Stimulated activated CD4-positive, alpha-beta T cell treated with anti-CD3 and anti-CD28 coated beads, Interleukin-15, amount 100 ng/mL, for 48 hours (primary cell): ENCODE measurements around the gene HSPA12A.

Source experiments
- DNase-seq, 2 donors: peaks; one replicate each; pipeline ENCODE4 v3.0.0-alpha.2; 2020; ENCODE audit warnings: low read depth in 2 of 2

The HSPA12A gene

DNA sequence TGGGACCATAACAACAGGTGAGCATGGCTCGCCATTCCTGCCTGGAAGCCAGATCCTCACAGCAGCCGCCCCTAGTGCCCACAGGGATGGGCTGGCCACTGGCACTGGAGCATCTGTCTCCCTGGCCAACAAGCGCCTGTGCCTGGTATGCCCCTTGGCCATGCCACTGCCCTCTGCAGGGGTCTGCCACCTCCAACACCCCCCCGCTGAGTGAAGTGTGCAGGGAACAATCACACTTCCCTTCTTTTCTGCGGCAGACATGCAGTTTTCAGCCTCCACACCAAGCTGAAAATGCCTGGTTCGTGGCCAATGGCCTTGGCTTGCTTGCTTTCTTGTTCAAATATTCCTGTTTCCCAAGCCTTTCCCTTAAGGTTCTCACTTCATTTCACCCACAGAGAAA is 50.7 kb downstream of the HSPA12A start:
- DNase-seq, result no peak

DNA sequence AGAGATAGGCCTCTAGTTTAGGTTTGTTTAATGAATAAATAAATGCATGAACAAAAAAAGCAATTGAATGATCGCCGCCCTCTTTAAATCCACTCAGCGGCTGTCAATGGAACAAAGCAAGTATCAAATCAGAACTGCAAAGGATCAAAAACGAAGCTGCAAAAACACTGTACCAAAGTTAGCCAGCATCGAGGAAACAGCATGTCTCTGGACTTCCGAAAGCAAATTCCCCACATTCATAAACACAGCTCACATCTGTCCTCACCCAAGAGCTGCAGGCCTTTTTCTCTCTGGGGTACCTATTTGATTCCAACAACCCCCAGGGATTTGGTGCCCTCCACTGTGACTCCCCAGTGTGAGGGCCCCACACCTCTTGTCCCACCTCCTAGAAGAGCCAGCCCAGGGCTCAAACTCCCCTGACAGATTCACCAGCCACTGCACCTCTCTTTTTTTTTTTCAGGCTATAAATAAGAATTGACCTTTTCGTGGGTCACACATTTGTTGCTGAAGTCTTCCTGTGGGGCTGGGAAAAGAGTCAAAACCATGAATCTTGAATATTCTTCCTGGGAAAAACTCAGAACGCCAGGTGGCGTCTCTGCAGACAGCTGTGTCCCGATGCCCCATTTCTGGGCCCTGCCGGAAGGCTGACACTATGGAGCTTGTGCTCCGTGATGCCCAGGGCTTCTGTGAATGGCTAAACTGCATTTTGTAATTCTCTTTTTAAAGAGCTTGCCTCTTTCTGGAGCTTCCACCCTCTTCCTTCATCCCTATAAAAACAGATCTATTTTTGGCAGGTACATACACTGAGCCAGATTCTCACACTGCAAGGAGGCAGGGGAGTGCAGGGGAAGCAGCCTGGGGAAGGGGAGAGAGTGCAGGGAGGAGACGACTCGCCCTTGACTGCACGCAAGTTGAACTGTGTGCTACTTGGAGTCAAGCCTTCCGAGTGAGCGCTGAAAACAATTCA is 51.7 kb downstream of the HSPA12A start:
- DNase-seq, result no peak

GRCh38 chr10:116689744-116690143 is 52.6 kb downstream of the HSPA12A start:
- DNase-seq, result no peak

DNA sequence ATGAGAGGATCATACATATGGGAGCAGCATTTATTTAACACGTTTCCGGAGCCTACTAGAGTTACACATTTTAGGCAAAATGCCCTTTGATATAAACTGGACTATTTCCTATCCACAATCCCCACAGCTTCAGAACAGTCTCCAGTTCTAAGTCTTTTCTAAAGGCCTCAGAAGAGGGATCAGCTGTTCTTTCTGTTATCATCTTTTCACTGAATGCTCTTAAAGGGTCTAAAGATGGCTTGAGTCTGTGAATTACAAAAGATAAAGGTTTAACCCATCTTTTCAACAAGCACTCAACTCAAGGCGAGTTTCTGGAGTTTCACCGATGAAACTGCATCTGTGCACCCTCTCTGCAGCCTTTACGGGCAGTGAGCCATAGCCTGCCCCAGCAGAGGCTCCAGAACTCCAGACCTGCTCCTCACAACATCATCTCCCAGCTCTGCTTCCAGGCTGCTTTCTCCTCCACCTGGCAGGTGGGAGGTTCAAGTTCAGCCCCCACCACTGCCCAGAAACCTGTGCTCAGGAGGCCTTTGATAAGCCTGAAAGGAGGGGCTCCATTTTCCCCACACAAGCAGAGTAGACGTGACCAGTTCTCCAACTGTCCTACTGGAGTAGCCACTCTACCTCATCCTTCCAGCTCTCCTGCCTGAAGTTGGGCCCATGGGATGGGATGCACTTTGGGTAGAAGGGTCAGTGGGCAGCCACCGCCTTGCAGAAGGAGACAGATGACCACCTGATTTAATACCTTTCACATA is 53.4 kb downstream of the HSPA12A start:
- DNase-seq, result no peak

DNA sequence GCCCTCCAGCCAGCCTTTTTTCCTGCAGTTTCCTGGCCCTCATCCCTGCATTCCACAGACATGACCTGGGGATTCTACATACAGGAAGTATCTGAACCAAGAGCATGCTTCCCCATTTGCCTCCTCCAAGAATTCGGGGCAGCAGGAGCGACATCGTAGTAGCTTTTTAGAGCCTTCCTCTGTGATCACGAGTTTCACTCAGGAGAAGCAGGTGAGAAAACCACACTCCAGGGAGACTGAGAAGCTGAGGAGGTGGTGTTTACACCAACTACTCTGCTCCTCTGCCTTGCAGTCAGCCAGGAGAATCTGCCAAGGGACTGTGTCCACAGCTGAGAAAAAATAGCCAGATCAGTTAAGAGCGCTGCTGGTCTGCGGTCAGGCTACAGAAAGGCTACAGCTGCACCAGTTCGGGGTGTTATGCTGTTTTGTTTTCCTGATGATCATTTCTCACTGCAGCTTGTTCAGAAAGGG is 54.1 kb downstream of the HSPA12A start:
- no peak for DNase-seq

GRCh38 chr10:116687633-116688032 is 54.7 kb downstream of the HSPA12A start:
- no peak for DNase-seq

DNA sequence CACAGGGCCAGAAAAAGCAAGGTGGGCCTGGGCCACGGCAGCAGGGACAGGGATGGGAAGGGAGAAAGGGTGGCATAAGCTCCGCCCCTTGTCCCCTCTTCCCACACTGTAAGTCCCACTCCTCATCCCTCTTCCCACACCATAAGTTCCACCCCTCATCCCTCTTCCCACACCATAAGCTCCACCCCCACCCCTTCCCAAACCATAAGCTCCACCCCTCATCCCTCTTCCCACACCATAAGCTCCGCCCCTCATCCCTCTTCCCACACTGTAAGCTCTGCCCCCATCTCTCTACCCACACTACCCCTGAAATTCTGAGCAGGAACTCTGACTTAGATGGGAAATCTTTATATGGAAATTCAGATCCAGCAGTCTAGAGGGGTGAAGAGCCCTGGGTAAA is 55.7 kb downstream of the HSPA12A start:
- DNase-seq, result no peak

DNA sequence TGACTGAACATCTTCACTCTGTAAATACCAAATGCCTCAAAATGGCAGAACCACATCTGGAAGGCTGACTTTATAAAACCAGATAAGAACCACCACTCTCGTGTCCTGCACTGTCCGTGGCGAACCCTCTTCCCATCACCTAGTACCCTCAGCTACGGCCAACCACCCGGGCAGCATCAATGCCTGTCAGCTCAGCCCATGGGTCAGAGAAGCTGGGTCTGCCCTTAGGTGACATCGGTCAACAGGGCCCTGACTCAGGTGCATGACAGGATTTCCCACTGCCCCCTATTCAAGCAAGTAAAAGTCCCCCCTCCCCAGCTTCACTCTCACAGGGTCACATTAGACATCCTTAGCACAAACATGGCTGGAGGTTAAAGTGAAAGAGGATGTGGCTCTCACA is 56.6 kb downstream of the HSPA12A start:
- no peak for DNase-seq

DNA sequence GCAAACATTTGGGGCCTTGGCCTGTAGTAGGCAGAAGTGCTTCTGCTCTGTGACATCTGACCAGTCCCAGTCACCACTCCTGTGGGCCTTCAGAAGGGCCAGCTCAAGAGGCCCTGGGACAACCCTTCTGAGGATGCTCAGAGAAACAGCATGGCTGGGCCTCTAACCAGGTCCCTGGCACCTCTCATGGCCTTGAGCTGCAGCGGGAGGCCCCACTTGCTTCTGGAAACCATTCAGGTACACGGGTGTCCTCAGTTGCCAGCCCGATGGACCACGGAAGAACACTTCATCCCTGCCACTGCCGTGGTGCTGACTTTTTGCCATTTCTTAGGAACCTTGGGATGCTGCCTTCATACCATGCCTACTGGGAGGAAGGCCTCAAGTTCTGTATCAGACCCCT is 57.6 kb downstream of the HSPA12A start:
- no peak for DNase-seq

GRCh38 chr10:116683821-116684220 is 58.5 kb downstream of the HSPA12A start:
- DNase-seq, result no peak

GRCh38 chr10:116683166-116683565 is 59.2 kb downstream of the HSPA12A start:
- no peak for DNase-seq

DNA sequence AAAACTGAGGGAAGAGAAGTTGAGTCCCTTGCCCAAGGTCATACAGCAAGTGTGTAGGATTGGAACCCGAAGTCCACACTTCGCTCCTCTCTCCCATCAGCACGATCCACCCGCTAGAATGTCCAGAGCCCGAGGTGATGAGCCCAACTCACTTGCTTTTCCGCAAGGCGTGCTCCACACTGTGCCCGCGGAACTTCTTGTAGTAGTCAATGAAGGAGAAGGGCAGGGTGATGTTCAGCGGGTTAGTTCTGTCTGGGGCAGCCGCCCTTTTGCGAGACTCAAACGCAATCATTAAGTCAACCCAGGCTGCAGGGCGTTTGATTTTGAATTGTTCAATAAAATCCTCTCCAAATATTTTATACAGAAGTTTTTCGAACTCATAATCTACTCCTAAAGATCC is 63.0 kb downstream of the HSPA12A start:
- no peak for DNase-seq

- no peak for DNase-seq
Observed at GRCh38 chr10:116676633-116677032, 65.7 kb downstream of the HSPA12A start.

DNA sequence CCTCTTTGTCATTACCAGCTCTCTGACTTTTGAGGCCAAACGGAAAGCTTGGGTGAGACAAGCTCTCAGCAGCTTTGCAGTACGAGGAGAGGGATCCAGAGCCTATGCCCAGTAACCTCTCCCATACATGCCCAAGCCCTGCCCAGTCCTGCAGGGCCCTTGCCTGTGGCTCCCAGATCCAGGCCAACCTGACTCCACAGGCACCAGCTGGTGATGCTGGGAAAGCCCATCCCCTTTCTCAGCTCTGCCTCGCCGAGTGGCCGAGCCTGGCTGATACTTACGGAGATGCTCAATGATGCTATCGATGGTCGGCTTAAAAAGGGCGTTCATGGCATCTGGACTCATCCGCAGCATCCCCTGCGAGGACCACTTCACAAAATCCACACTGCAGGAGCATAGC is 66.2 kb downstream of the HSPA12A start:
- DNase-seq, result no peak

- DNase-seq, result no peak
Observed at GRCh38 chr10:116674901-116675423, 67.4 kb downstream of the HSPA12A start.

GRCh38 chr10:116673866-116674265 is 68.5 kb downstream of the HSPA12A start:
- DNase-seq, result no peak

- no peak for DNase-seq
Observed at GRCh38 chr10:116672891-116673290, 69.5 kb downstream of the HSPA12A start.

GRCh38 chr10:116671274-116671926 is 71.0 kb downstream of the HSPA12A start:
- no peak for DNase-seq

- no peak for DNase-seq
Observed at GRCh38 chr10:116670706-116671105, 71.7 kb downstream of the HSPA12A start.

DNA sequence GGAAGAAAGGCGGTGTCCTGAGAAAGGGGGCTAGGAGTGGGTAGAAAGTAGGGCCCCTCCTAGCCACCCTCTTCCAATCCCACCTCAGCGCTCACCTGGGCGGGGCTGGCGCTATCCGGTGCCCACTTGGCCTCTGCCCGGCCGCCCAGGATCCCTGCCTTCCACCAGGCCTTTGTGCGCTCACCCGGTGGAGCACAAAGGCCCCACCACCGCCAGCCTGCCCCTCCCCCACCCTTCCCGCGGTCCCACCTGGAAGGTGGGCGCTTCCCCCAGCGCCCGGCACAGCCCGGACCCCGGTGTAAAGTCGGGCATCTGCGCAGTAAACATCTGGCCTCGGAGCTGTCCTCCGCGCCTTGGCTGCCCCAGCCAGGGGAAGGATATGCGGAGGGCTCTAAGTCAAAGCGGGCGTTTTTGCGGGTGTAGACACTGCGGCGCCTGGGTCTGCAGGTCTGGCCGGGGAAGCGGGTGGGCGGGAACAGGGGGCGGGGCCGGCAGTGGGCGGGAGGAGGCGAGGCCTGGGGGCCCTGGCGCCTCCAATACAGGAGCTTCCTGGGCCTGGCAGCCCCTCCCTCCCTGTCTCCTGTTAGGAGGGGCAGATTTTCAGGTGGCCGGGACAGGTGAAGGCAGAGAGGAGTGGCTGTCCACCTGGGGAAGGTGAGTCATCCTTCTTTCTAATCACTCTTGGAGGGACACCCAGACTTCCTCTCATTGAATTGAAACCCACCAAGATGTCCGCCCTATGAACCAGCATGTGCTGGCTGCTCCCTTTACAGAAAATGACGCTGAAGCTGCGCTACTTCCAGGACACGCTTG is 72.3 kb downstream of the HSPA12A start:
- DNase-seq, result no peak

DNA sequence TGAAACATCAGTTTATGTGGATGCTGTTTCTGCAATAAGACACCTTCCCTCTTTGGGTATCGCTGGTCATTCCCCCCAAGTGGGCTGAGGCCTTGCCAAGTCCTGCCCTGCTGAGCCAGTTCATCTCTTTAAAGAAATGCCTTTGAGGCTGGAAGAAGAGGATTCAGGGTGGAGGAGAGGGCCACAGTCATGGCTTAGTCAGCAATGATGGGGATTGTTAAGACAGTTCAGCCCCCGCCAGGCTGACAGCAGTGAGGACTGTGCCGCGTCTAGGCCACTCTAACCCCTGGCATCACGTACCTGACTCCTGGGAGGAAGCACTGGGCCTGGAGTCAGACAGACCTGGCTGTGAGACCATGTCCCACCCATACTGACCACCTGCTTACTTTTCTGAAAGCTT is 73.3 kb downstream of the HSPA12A start:
- no peak for DNase-seq
